ENCODE measurements around the gene MEGF6.

Gene MEGF6

DNA sequence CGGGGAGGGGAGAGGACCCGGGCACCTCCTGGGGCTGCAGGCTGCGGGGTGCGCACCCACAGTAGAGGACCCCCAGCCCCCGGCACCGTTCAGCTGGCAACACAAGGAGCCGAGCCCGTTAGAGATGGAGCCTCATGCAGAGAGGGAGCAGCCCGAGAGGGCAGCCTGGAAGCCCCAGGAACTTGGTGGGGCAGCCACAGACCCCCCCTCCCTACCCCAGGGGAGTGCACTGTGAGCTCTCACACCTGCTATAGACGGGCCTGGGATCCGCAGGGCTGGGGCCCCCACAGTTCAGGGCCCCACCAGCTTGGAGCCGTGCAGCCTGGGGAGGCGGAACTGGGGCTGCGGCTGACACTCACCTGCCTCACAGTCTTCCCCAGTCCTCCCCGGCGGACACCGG is 109.9 kb downstream of the MEGF6 start:
- TF ChIP-seq, protein P1, sequence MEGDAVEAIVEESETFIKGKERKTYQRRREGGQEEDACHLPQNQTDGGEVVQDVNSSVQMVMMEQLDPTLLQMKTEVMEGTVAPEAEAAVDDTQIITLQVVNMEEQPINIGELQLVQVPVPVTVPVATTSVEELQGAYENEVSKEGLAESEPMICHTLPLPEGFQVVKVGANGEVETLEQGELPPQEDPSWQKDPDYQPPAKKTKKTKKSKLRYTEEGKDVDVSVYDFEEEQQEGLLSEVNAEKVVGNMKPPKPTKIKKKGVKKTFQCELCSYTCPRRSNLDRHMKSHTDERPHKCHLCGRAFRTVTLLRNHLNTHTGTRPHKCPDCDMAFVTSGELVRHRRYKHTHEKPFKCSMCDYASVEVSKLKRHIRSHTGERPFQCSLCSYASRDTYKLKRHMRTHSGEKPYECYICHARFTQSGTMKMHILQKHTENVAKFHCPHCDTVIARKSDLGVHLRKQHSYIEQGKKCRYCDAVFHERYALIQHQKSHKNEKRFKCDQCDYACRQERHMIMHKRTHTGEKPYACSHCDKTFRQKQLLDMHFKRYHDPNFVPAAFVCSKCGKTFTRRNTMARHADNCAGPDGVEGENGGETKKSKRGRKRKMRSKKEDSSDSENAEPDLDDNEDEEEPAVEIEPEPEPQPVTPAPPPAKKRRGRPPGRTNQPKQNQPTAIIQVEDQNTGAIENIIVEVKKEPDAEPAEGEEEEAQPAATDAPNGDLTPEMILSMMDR (IDR thresholded peaks at IDR 0.05; ENCODE audit: low read depth, low read length, missing control alignments), result no peak

DNA sequence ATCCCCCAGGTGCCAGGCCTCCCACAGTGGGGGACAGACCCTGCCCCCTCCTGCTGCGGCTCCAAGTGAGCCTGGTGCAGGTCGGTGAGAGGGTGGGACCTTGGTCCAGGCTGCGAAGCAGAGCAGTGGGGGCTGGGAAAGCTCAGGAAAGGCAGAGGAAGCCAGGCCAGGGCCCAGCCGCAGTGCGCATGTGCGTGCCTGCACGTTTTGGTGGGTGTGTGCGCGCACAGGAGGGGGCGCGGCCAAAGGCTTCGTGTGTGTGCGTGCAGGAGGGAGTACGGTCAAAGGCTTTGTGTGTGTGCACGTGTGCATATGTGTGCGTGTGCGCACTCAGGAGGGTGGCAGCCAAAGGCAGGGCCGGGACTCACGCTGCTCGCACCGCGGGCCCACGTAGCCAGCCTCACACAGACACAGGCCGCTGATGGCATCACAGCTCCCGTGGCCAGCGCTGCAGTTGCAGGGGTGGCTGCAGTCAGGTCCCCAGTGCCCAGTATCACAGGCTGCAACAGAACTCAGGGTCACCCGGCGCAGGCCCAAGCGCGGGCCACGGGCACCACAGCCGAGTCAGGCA is 111.0 kb downstream of the MEGF6 start:
- H3K4me3 ChIP-seq (replicated peaks; ENCODE audit: low read depth, low read length), result no peak overlapping the region
- no peak for DNase-seq (ENCODE audit: extremely low read depth, low read depth)
- TF ChIP-seq, protein P1 (IDR thresholded peaks at IDR 0.05; ENCODE audit: low read depth, low read length, missing control alignments), result no peak

More for the DNA sequence above, 109.9 kb downstream of the MEGF6 start:
- no peak overlapping the region for H3K4me3 ChIP-seq (replicated peaks; ENCODE audit: low read depth, low read length)
- no peak for DNase-seq (ENCODE audit: extremely low read depth, low read depth)

DNA sequence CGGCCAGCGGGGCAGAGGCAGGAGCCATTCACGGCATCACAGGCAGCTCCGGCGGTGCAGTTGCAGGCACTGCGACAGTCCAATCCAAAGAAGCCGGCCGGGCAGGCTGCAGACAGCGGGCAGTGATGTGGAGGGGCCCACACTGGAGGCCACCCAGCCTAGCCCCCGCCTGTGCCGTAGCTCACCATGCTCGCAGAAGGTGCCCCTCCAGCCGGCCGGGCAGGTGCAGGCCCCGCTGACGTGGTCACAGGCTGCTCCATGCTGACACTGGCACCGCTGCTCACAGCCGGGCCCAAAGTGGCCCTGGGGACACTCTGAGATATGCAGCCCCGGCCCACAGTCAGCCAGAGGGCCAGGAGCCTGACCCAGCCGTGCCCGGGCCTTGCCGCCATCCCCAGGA is 111.7 kb downstream of the MEGF6 start:
- TF ChIP-seq, protein P1 (IDR thresholded peaks at IDR 0.05; ENCODE audit: low read depth, low read length, missing control alignments), result no peak
- DNase-seq (ENCODE audit: extremely low read depth, low read depth), result no peak
- no peak overlapping the region for H3K4me3 ChIP-seq (replicated peaks; ENCODE audit: low read depth, low read length)

DNA sequence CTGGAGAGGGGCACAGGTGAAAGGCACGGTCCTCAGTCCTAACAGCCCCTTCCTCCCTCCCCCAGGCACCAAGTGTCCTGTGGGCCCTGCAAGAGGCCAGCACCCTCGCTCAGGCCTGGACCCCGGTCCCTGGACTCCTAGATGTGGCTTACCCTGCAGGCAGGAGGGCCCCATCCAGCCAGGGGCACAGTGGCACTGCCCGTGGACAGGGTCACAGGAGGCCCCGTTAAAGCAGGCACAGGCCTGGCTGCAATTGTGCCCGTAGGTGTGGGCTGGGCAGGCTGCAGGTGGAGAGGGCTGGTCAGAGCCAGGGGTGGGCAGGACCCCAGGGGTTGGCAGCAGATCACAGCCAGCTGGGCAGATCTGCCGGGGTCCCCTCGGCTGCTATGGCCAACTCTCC is 112.3 kb downstream of the MEGF6 start:
- no peak for DNase-seq (ENCODE audit: extremely low read depth, low read depth)
- H3K4me3 ChIP-seq (replicated peaks; ENCODE audit: low read depth, low read length), result no peak overlapping the region
- TF ChIP-seq, protein P1 (IDR thresholded peaks at IDR 0.05; ENCODE audit: low read depth, low read length, missing control alignments), result no peak

DNA sequence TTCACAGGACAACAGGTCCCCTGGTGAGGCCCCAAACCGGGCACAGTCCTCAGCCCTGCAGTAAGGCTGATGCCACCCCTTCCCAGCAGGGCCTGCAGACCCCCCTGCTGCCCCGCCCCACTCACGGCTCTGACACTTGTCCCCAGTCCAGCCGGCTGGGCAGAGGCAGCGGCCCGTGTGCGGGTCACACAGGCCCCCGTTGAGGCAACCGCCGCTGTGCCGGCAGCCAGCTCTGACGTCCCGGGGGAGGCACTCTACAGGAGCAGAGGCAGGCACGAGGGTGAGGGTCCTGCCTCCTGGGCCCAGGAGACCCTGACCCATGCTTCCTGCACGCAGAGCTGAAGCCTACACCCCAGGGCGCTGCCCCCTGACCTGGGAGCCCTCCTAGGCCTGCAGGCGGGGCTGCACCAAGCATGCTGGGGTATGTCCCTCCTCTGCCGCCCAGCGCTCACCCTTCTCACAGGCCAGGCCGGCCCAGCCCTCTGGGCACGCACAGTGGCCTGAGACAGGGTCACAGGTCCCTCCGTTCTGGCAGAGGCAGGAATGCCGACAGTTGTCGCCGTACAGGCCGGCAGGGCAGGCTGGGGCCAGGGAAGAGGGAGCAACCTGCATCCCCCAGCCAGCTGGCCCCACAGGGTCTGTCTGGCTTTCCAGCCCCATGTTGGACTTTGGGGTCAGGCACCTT is 112.9 kb downstream of the MEGF6 start:
- H3K4me3 ChIP-seq (replicated peaks; ENCODE audit: low read depth, low read length), result no peak overlapping the region
- TF ChIP-seq, protein P1 (IDR thresholded peaks at IDR 0.05; ENCODE audit: low read depth, low read length, missing control alignments), result no peak
- DNase-seq (ENCODE audit: extremely low read depth, low read depth), result no peak

DNA sequence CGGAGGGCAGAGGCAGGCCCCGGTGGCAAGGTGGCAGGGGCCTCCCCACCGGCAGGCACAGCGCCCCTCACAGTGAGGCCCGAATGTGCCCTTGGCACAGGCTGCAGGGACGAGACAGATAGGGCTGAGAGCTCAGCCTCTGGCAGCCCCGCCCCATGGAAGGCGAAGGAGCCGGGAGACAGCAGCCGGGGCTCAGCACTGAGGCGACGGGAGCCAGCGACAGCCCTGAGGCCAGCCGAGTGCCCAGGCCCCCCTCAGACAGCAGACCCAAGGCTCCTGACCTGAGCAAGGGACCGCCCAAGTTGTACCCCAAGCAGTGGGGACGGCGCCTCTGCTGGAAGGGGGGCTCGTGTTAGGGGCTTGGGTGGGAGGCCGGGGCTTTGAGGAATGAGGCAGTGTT is 113.8 kb downstream of the MEGF6 start:
- TF ChIP-seq, protein P1 (IDR thresholded peaks at IDR 0.05; ENCODE audit: low read depth, low read length, missing control alignments), result no peak
- no peak overlapping the region for H3K4me3 ChIP-seq (replicated peaks; ENCODE audit: low read depth, low read length)
- no peak for DNase-seq (ENCODE audit: extremely low read depth, low read depth)

Data from HFF-Myc (cell line).